SK-N-SH treated with all-trans-retinoic acid at 6 μM for 48 hours (cell line): ENCODE results near the gene RCN1.

Experiments used
- ARNTL ChIP-seq: fragments of 450-650 bp; formaldehyde crosslinking; IDR thresholded peaks from 2 replicates; pipeline ENCODE4 v1.5.0; 2020; ENCODE audit warnings: low read depth, mild to moderate bottlenecking, moderate library complexity, borderline replicate concordance
- CREB5 ChIP-seq: fragments of 250-450 bp; sonication (Bioruptor Pico); IDR thresholded peaks from 2 replicates; pipeline ENCODE4 v1.5.1; 2020; ENCODE audit warnings: low read depth, mild to moderate bottlenecking, moderate library complexity
- ESRRG ChIP-seq: fragments of 250-450 bp; sonication (Bioruptor Pico); IDR thresholded peaks from 2 replicates; pipeline ENCODE4 v1.6.1; 2021; ENCODE audit warnings: mild to moderate bottlenecking
- ISL1 ChIP-seq: fragments of 250-450 bp; sonication (Bioruptor Pico); IDR thresholded peaks from 2 replicates; pipeline ENCODE4 v2.1.2; 2022; ENCODE audit warnings: mild to moderate bottlenecking, moderate library complexity
- SNAI2 ChIP-seq: fragments of 250-450 bp; sonication (Bioruptor Pico); IDR thresholded peaks from 2 replicates; pipeline ENCODE4 v1.5.0; 2020; ENCODE audit warnings: mild to moderate bottlenecking, moderate library complexity
- TSHZ2 ChIP-seq: fragments of 250-450 bp; sonication (Bioruptor Pico); IDR thresholded peaks from 2 replicates; pipeline ENCODE4 v1.5.0; 2020; ENCODE audit warnings: mild to moderate bottlenecking, moderate library complexity
- ZFP3 ChIP-seq: fragments of 250-450 bp; sonication (Bioruptor Pico); IDR thresholded peaks from 2 replicates; pipeline ENCODE4 v1.5.0; 2020; ENCODE audit warnings: mild to moderate bottlenecking, moderate library complexity
- ZNF70 ChIP-seq: fragments of 450-650 bp; formaldehyde crosslinking; IDR thresholded peaks from 2 replicates; pipeline ENCODE4 v1.5.0; 2020; ENCODE audit warnings: mild to moderate bottlenecking, moderate library complexity

- TF ChIP-seq SNAI2 (CRISPR knock-in tag), result no peak
- no peak for TF ChIP-seq CREB5
- TF ChIP-seq ZFP3 (CRISPR knock-in tag), result no peak
- TF ChIP-seq TSHZ2, result no peak
- no peak for TF ChIP-seq ESRRG (CRISPR knock-in tag)
- no peak for TF ChIP-seq ZNF70 (CRISPR knock-in tag)
- no peak for TF ChIP-seq ARNTL (CRISPR knock-in tag)
- TF ChIP-seq ISL1 (CRISPR knock-in tag), result no peak
Measured at GRCh38 chr11:32145282-32145681, 54.4 kb downstream of the RCN1 start.
